ENCODE results near the gene SSBP2.

SSBP2 gene

DNA sequence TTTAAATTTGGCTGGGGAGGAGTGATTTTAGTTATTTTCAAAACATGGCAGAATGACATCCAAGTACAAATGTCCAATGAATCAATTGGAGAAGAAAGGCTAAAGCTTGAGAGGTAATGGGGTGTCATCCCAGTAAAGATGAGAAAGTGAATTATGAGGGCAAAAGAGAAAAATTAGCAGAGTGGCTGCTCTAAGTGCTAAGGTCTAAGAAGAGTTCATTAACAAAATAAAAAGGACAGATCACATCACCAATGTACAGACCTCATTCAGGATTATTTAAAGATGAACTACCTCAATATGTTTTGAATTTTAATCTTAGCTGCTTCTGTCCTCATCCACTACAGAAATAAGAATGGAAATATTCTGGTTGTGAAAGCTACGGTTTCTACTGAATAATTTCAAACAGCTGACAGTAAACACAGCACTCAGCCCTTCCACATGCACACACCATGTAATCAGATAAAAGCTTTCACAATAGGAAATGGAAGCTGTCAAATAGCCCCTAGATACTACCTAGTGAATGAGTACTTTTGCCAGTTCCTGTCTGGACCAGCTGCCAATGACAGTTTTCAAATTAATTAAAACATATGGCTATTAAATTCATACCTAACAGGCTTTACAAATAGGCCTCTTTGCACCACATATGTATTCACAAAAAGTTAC, 171.5 kb downstream of the SSBP2 start:
- DNase-seq (ENCODE audit: low read depth) = no peak

DNA sequence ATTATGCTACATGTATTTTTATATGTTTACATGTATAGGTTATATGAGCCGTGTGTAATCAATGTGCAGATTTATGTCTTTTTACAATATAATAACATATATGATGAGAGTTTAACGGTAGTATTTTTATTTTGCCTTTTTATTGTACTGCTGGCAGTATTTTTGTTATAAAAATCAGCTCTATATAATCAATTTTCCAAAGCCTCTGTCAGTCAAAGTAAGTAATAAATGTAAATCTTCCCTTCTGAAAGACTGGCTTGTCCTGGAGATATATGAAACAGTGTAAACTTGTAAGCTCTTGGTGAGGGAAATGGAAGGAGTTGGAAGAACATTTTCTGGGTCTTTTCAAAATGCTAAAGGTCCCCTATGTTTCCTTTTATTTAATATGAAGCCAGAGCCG, 173.8 kb downstream of the SSBP2 start:
- no peak for DNase-seq (ENCODE audit: low read depth)

- DNase-seq (ENCODE audit: low read depth) = no peak
Measured at GRCh38 chr5:81575924-81576323, 175.0 kb downstream of the SSBP2 start.

- no peak for DNase-seq (ENCODE audit: low read depth)
Measured at GRCh38 chr5:81572201-81572600, 178.7 kb downstream of the SSBP2 start.

- no peak for DNase-seq (ENCODE audit: low read depth)
Measured at GRCh38 chr5:81558188-81558587, 192.7 kb downstream of the SSBP2 start.

DNA sequence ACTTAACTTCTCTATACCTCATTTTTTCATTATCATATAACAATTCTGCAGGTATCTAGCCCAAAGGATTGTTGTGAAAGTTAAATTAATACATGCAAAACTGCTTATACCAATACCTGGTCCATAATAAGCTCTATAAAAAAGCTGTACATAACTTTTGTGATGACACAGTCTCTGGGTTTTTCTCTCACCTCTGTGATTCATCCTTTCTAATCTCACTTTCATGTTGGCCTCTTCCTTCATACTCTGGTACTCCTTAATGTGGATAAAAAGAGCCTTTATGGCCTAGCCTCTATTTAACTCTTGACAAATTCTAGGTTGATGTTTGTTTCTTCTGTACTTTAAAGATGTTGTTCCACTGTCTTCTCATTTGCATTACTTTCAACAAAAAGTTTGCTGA, 194.1 kb downstream of the SSBP2 start:
- no peak for DNase-seq (ENCODE audit: low read depth)

GRCh38 chr5:81555865-81556264, 195.0 kb downstream of the SSBP2 start:
- DNase-seq (ENCODE audit: low read depth) = no peak

- no peak for DNase-seq (ENCODE audit: low read depth)
Measured at GRCh38 chr5:81554647-81555046, 196.2 kb downstream of the SSBP2 start.

DNA sequence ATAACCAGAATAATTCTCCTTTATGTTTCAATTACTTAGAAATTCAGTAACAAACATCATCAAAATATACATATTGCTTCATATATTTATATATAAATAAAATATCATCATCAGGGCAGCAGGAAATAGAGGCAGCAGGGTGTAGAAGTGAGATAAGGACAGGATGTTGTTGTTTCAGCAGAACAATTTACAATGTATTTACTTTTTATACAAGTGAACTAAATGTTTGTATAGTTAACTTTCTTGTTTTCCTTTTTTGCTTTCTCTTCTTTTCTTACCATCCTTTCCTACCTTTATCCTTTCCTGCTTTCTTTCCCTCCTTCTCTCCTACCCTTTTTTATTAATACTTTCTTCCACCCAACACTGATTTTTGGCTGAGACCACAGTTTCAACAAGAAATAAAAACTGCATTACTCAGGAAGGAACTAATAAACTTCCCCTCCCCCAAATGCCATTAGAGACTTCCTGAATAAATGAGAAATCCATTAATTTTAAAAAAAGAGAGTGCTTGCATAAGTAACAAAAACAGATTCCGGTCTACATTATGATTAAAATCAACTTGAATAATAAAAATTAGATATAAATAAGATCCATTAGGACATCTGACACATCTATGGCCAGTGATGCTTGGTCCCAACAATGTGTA, 197.2 kb downstream of the SSBP2 start:
- no peak for DNase-seq (ENCODE audit: low read depth)

DNA sequence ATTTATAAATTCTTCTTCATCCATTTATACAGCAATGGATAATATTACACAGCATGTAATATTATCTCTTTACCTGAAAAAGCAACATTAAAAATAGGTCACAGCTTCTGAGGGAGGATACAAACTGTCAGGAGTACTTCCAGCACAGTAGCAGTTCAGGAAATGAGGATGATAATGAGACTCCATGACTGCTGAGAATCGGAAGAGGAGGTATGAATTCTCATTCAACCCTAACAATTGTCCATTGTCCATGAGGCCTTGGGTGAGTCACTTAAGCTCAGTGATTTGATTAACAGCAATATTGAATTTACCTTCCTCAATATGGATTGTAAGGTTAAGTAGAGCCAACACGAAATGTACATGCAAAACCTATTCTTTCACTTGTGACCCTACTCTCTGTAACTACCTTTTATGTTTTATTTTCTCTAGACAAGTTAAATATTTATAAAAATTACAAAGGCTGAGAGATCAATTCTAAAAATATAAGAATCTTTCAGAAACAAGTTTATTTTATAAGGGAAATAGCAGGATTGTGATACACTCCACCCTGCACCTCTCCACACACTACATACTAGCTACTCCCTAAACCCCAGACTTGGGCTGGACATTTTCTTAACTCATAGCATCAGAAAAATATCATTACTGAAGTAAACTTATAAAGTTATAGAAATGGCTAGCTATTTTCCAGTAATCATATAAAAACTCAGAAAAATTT, 197.9 kb downstream of the SSBP2 start:
- no peak for DNase-seq (ENCODE audit: low read depth)

DNA sequence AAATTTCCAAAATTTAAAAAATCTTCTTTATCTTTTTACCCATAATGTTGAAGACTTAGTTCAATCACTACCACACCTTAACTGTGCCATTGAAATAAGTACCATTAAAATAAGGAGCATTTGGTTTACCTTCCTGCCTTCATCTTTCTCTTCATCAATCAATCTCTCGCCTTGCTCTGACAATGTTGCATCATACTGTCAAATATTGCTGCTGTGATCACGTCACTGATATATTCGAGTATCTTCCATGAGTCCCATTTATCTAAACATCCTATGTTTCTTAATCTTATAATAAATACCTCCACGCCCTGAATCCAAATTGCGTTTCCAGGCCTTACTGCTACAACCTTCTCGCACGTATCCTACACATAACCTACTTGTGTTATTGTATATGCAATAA, 201.8 kb downstream of the SSBP2 start:
- DNase-seq (ENCODE audit: low read depth) = no peak

- DNase-seq (ENCODE audit: low read depth) = no peak
Measured at GRCh38 chr5:81547001-81547400, 203.9 kb downstream of the SSBP2 start.

GRCh38 chr5:81545911-81546310, 205.0 kb downstream of the SSBP2 start:
- DNase-seq (ENCODE audit: low read depth) = no peak

DNA sequence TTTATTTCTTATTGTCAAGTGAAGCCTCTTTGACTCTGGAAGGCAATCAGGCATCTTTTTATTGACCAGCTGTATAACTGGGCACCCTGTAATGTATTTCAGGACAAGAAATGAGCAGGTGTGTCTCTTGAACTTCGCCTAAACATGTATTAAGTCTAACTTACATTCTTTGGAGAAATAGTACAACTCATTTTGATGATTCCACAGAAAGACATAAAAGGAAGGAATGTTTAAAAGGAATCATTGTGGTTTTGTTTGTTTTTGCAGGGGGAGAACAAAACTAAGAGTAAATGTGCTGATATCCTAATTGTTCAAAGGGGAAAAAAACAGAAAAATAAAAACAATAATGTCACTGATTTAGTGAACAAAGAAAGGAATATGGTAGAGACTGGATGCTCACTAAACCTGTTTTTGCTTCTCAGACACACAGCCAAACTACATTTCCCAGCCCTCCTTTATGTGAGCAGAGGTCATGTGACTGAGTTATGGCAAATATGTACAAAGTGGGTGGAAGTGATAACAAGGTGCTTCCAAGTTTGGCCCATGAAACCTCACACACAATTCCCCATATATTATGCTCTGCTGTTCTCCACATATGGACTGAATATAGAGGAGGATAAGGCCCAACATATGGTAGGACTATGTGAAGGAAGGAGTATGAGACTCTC, 206.4 kb downstream of the SSBP2 start:
- DNase-seq (ENCODE audit: low read depth) = no peak

DNA sequence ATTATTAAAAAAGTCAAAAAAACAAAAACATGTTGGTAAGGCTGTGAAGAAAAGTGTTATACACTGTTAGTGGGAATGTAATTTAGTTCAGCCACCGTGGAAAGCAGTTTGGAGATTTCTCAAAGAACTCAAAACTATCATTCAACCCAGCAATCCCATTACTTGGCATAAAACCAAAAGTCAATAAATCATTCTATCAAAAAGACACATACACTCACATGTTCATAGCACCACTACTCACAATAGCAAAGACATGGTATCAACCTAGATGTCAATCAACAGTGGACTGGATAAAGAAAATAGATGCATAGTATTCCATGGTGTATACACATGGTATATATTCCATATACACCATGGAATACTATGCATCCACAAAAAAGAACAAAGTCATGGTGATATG, 208.7 kb downstream of the SSBP2 start:
- DNase-seq (ENCODE audit: low read depth) = no peak

- no peak for DNase-seq (ENCODE audit: low read depth)
Measured at GRCh38 chr5:81537905-81538547, 212.9 kb downstream of the SSBP2 start.

DNA sequence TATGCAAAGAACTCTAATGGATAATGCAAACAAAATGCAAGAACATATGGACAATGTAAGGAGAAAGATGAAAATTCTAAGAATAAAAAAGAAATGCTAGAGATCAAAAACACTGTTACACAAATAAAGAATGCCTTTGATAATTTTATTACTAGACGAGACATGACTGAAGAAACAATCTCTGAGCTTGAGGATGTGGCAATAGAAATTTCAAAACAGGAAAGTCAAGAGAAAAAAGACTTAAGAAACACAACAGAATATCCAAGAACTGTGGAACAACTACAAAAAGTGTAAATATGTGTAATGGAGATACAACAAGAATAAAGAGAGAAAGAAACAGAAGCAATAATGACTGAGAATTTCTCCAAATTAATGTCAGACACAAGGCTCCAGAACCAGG, 216.5 kb downstream of the SSBP2 start:
- no peak for DNase-seq (ENCODE audit: low read depth)

GRCh38 chr5:81533629-81534405, 217.1 kb downstream of the SSBP2 start:
- DNase-seq (ENCODE audit: low read depth) = no peak

DNA sequence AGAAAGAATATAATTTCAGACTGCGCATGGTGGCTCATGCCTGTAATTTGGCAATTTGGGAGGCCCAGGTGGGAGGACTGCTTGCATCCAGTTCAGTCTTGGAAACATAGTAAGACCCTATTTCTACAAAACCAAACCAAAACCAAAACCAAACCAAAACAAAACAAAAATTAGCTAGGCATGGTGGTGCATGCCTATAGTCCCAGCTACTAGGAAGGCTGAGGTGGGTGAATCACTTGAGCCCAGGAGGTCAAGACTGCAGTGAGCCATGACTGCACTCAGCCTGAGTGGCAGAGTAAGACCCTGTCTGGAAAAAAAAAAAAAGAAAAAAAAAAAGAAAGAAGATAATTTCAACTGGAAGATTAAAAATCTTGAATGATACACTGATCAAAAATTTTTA, 220.0 kb downstream of the SSBP2 start:
- DNase-seq (ENCODE audit: low read depth) = no peak

- DNase-seq (ENCODE audit: low read depth) = no peak
Measured at GRCh38 chr5:81525690-81526089, 225.2 kb downstream of the SSBP2 start.

DNA sequence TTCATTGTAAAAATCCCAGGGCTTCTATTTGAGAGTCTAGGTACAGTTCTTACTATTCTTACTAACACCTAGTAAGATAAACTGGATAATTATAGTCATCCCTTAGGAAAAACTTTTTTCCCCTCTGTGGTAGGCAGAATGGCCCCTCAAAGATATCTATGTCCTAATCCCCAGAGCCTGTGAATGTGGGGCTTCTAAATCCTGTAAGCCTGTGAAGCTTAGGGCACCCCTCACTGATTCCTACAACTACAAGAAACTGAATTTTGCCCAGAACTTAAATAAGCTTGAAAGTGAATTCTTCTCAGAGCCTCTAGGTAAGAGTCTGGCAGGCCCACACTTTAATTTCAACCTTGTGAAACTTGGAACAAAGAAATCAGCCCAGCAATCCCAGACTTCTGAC, 226.9 kb downstream of the SSBP2 start:
- DNase-seq (ENCODE audit: low read depth) = no peak

DNA sequence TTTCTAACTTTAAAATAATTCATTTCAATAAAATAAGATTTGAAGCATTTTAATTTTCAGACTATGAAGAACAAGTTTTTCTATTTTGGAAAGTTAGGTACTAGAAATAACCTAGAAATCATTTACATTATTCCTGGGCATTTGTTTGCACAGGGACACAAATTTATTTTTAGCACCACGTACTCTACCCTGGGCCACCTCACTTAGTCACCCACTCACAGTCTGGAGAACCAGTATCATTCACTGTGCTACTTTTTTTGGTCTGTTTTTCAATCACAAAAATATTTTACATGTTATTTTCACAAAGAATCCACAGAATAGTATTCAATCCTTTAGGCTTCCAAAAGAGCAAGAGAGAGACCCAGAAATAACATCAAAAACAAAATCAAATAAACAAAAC, 228.3 kb downstream of the SSBP2 start:
- DNase-seq (ENCODE audit: low read depth) = no peak
